Endothelial cell of umbilical vein (primary cell): ENCODE results near the gene CHGA. TPM values are rescaled to one million over a fixed set of nuclear protein-coding genes. Genes with fewer than 3 reads are reported as not detected.

ENCODE experiments used
- BruUV-seq: library from RNA; stranded (reverse); fragments of 400-500 nt; replicated peaks from 2 replicates; lab custom pipeline; 2021; lab: Mats Ljungman, UMichigan
- CTCF ChIA-PET: fragments of 300-600, 350-600 bp; sonication (Branson Sonifier 250); formaldehyde crosslinking; loops from one replicate; lab custom pipeline; 2021; ENCODE audit warnings: antibody characterized with exemption, inconsistent platforms; lab: Charles Lee
- POLR2A ChIA-PET: fragments of 300-600, 350-600 bp; sonication (Branson Sonifier 250); formaldehyde crosslinking; loops from one replicate; lab custom pipeline; 2021; ENCODE audit warnings: antibody characterized with exemption, inconsistent platforms; lab: Charles Lee
- DNase-seq: peaks from one replicate; pipeline ENCODE4 v3.0.0-alpha.2; 2011; ENCODE audit warnings: low read depth, low spot score
- FAIRE-seq: peaks from 2 replicates; lab custom pipeline; 2011; peaks lifted over from hg19 to GRCh38; lab: Jason Lieb, UNC
- H2AFZ ChIP-seq: 2 replicates; pipeline ENCODE4 v1.6.0; 2012; ENCODE audit warnings: low read depth, low read length, control low read depth, inconsistent platforms
- H3K27ac ChIP-seq: 2 replicates; pipeline ENCODE4 v1.5.1; 2011; ENCODE audit warnings: low read depth, mild to moderate bottlenecking, control low read depth, low read length, moderate library complexity; ENCODE audit not compliant: insufficient read depth
- H3K27me3 ChIP-seq, 2 experiments: 2 replicates each; pipeline versions ENCODE4 v1.6.0 to v1.6.1; 2011; ENCODE audit warnings: low read length in 2 of 2, mixed read lengths in 1 of 2; ENCODE audit not compliant: control insufficient read depth in 2 of 2, insufficient read depth in 2 of 2
- H3K36me3 ChIP-seq, 2 experiments: 2 replicates in 1 of 2; 3 replicates in 1 of 2; pipeline ENCODE4 v1.5.1; 2011; ENCODE audit warnings: low read length in 2 of 2, mild to moderate bottlenecking in 1 of 2, moderate library complexity in 1 of 2; ENCODE audit not compliant: control insufficient read depth in 2 of 2, insufficient read depth in 2 of 2; ENCODE audit errors: extremely low read depth in 1 of 2
- H3K4me1 ChIP-seq: 3 replicates; pipeline ENCODE4 v1.5.1; 2011; ENCODE audit warnings: mild to moderate bottlenecking, low read length; ENCODE audit not compliant: control insufficient read depth, insufficient read depth; ENCODE audit errors: extremely low read depth
- H3K4me2 ChIP-seq: 2 replicates; pipeline ENCODE4 v1.6.1; 2011; ENCODE audit warnings: low read length, control low read depth, mixed read lengths; ENCODE audit not compliant: insufficient read depth
- H3K4me3 ChIP-seq, 3 experiments: fragments of 200-600 bp in 1 of 3; sonication (generic), shearing (Covaris generic) in 1 of 3; replicated peaks in 1 of 3; 2 replicates each; pipeline ENCODE4 v1.5.1; 2011 to 2016; ENCODE audit warnings: control low read depth in 3 of 3, low read length in 3 of 3, mild to moderate bottlenecking in 2 of 3, inconsistent platforms in 1 of 3, low read depth in 1 of 3, moderate library complexity in 1 of 3; ENCODE audit not compliant: insufficient read depth in 1 of 3
- H3K79me2 ChIP-seq: 2 replicates; pipeline ENCODE4 v1.6.0; 2012; ENCODE audit warnings: low read length, inconsistent platforms; ENCODE audit not compliant: control insufficient read depth, insufficient read depth
- H3K9ac ChIP-seq: replicated peaks from 2 replicates; pipeline ENCODE3; 2011; ENCODE audit warnings: low read length, control low read depth; ENCODE audit not compliant: insufficient read depth; ENCODE audit errors: extremely low read depth
- H3K9me1 ChIP-seq: replicated peaks from 3 replicates; pipeline ENCODE4 v1.6.0; 2011; ENCODE audit warnings: mild to moderate bottlenecking, low read length; ENCODE audit not compliant: control insufficient read depth, insufficient read depth; ENCODE audit errors: extremely low read depth
- H3K9me3 ChIP-seq: replicated peaks from 2 replicates; pipeline ENCODE4 v1.5.1; 2012; ENCODE audit warnings: low read length, inconsistent platforms; ENCODE audit not compliant: control insufficient read depth, insufficient read depth
- H4K20me1 ChIP-seq: replicated peaks from 2 replicates; pipeline ENCODE3; 2011; ENCODE audit warnings: mild to moderate bottlenecking, low read length; ENCODE audit not compliant: control insufficient read depth, insufficient read depth; ENCODE audit errors: extremely low read depth
- EZH2 ChIP-seq: IDR thresholded peaks from 2 replicates; pipeline ENCODE4 v1.6.1; 2012; ENCODE audit warnings: borderline replicate concordance, low read depth, mild to moderate bottlenecking, moderate library complexity, low read length, inconsistent platforms; ENCODE audit not compliant: severe bottlenecking
- FOS ChIP-seq: IDR thresholded peaks from 2 replicates; pipeline ENCODE4 v1.6.1; 2011; ENCODE audit warnings: mild to moderate bottlenecking, low read length, moderate library complexity, borderline replicate concordance; ENCODE audit not compliant: insufficient read depth
- GATA2 ChIP-seq: IDR thresholded peaks from 2 replicates; pipeline ENCODE4 v1.7.0; 2011; ENCODE audit warnings: low read depth, mild to moderate bottlenecking, moderate library complexity, mixed read lengths, low read length; ENCODE audit not compliant: insufficient read length, insufficient read depth
- JUN ChIP-seq: IDR thresholded peaks from 2 replicates; pipeline ENCODE4 v1.6.1; 2011; ENCODE audit warnings: borderline replicate concordance, low read depth; ENCODE audit not compliant: insufficient read length, insufficient read depth
- MYC ChIP-seq: IDR thresholded peaks from one replicate; pipeline ENCODE4 v1.6.1; 2011; ENCODE audit warnings: mild to moderate bottlenecking, low read depth, low read length
- POLR2A ChIP-seq: IDR thresholded peaks from 2 replicates; pipeline ENCODE4 v1.6.1; 2012; ENCODE audit warnings: low read depth, mild to moderate bottlenecking, control low read depth, low read length
- POLR2AphosphoS5 ChIP-seq: IDR thresholded peaks from 2 replicates; pipeline ENCODE4 v1.6.1; 2012; ENCODE audit warnings: low read depth, mild to moderate bottlenecking, control low read depth, low read length, moderate library complexity; ENCODE audit not compliant: insufficient read depth
- dilution Hi-C: fragments of 300-500 bp; cut with MboI; formaldehyde crosslinking; loops from one replicate; pipeline ENCODE4 v1.15.0; 2019; ENCODE audit warnings: low sequenced_read_pairs; ENCODE audit not compliant: extremely low pct_ligation_motif_present
- intact Hi-C: fragments of 100-400 bp; cut with micrococcal nuclease; formaldehyde crosslinking; loops from one replicate; pipeline ENCODE4 v1.10.0; 2022
- polyA plus RNA-seq, 4 experiments: library from polyadenylated mRNA; depleted of rRNA in 3 of 4; stranded (reverse) in 3 of 4; unstranded in 1 of 4; fragments of >200 nt; gene quantifications; 2 replicates each; pipeline versions ENCODE4 v1.2.1 to v1.2.3, GENCODE V29; 2011 to 2012; ENCODE audit warnings: missing spikeins in 1 of 4
- total RNA-seq: library from RNA; stranded (reverse); gene quantifications from 2 replicates; pipeline ENCODE4 v1.2.3, GENCODE V29; 2021
- TF ChIP-seq, protein P1 (sequence below): IDR thresholded peaks from 2 replicates; pipeline ENCODE4 v1.6.1; 2011; ENCODE audit not compliant: insufficient read depth, insufficient read length
- TF ChIP-seq, protein P2 (sequence below), 2 donors: IDR thresholded peaks; 1 replicate in 1 of 2; 2 replicates in 1 of 2; pipeline ENCODE4 v1.5.1; 2011; ENCODE audit warnings: low read length in 2 of 2, mild to moderate bottlenecking in 2 of 2, moderate library complexity in 2 of 2, control low read depth in 1 of 2, inconsistent platforms in 1 of 2, low read depth in 1 of 2; ENCODE audit not compliant: insufficient read depth in 1 of 2; ENCODE audit errors: extremely low read depth in 1 of 2

The CHGA gene
- total and polyA plus RNA-seq, 2 donors (not counting 3 experiments of a cell fraction or from before 2014, with no cell fraction given): not detected

DNA sequence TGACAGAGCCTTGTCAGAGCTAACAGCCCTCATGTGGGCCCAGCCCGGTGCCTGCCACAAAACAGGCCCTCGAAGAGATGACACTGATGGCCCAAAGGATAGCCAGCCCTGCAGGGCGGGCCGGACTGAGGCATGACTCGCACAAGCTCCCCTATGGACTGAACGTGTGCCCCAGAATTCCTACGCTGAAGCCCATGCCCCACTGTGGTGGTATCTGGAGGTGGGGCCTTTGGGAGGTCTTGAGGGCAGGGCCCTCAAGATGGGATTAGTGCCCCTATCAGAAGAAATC lies 38.6 kb downstream of the CHGA start:
- ChIA-PET CTCF (interaction anchor here (1.0 to 1.8 kb wide), 3 partner anchors 10 to 171 kb away, joined by 6 to 8 read pairs (median 6); no protein-coding TSS in a partner anchor), POLR2A (no interaction called here)
- Histone ChIP-seq H4K20me1 (no peaks in the 10 kb centered on the region), H3K4me1 (peaks cover 8% of the 10 kb centered on the region), H3K27me3 (no peaks in the 10 kb centered on the region), H3K4me2 (no peak overlapping the region), H3K9me3 (no peaks in the 10 kb centered on the region), H3K9ac (no peak overlapping the region), H3K27ac (no peak overlapping the region), H3K9me1 (no peaks in the 10 kb centered on the region), H2AFZ (no peak overlapping the region), H3K36me3 (peaks cover 0 to 2% of the 10 kb centered on the region in 2 experiments), H3K4me3 (no peak overlapping the region), H3K79me2 (no peaks in the 10 kb centered on the region)
- BruUV-seq: no TSS peak
- DNase-seq (no peak), FAIRE-seq (no peak)
- dilution Hi-C loops (loop anchor here (25.0 kb wide), 1 partner anchor 176 kb away; no protein-coding TSS in a partner anchor), intact Hi-C loops (no loop called here)
- TF ChIP-seq FOS (no peak), POLR2AphosphoS5 (no peak), MYC (no peak), EZH2 (no peak), GATA2 (no peak), JUN (no peak), POLR2A (no peak)
- TF ChIP-seq, protein P1, sequence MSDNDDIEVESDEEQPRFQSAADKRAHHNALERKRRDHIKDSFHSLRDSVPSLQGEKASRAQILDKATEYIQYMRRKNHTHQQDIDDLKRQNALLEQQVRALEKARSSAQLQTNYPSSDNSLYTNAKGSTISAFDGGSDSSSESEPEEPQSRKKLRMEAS: no peak
- TF ChIP-seq, protein P2, sequence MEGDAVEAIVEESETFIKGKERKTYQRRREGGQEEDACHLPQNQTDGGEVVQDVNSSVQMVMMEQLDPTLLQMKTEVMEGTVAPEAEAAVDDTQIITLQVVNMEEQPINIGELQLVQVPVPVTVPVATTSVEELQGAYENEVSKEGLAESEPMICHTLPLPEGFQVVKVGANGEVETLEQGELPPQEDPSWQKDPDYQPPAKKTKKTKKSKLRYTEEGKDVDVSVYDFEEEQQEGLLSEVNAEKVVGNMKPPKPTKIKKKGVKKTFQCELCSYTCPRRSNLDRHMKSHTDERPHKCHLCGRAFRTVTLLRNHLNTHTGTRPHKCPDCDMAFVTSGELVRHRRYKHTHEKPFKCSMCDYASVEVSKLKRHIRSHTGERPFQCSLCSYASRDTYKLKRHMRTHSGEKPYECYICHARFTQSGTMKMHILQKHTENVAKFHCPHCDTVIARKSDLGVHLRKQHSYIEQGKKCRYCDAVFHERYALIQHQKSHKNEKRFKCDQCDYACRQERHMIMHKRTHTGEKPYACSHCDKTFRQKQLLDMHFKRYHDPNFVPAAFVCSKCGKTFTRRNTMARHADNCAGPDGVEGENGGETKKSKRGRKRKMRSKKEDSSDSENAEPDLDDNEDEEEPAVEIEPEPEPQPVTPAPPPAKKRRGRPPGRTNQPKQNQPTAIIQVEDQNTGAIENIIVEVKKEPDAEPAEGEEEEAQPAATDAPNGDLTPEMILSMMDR (IDR thresholded peaks at IDR 0.05; ENCODE audit: extremely low read depth in 1 of 2, insufficient read depth in 1 of 2, low read depth in 1 of 2, low read length in 2 of 2): no peak
